Neural cell (in vitro differentiated cells): Measurements from ENCODE around the gene C20orf144.

Experiments used
- EP300 ChIP-seq: fragments of 450-650 bp; conservative IDR thresholded peaks from 2 replicates; pipeline ENCODE4 v1.6.1; 2014; ENCODE audit warnings: antibody characterized with exemption, mild to moderate bottlenecking, moderate library complexity; ENCODE audit not compliant: poor library complexity, severe bottlenecking
- EZH2 ChIP-seq: fragments of 200-600, 300-800 bp; shearing (Covaris generic), sonication (generic); IDR thresholded peaks from 2 replicates; pipeline ENCODE4 v1.6.1; 2014; ENCODE audit warnings: antibody characterized with exemption, low read length, borderline replicate concordance, mild to moderate bottlenecking; ENCODE audit not compliant: insufficient read depth, poor library complexity, severe bottlenecking
- MXI1 ChIP-seq: fragments of 450-650 bp; conservative IDR thresholded peaks from 2 replicates; pipeline ENCODE4 v1.6.1; 2014; ENCODE audit warnings: antibody characterized with exemption, mild to moderate bottlenecking; ENCODE audit not compliant: poor library complexity, severe bottlenecking
- POLR2AphosphoS5 ChIP-seq: IDR thresholded peaks from 2 replicates; pipeline ENCODE4 v1.6.1; 2012
- RAD21 ChIP-seq: fragments of 450-650 bp; conservative IDR thresholded peaks from 2 replicates; pipeline ENCODE4 v1.6.1; 2014; ENCODE audit warnings: antibody characterized with exemption, mild to moderate bottlenecking, moderate library complexity
- SMC3 ChIP-seq: fragments of 450-650 bp; conservative IDR thresholded peaks from 2 replicates; pipeline ENCODE4 v1.6.1; 2014; ENCODE audit warnings: antibody characterized with exemption, mild to moderate bottlenecking, moderate library complexity; ENCODE audit not compliant: poor library complexity
- TAF1 ChIP-seq: IDR thresholded peaks from 2 replicates; pipeline ENCODE4 v1.6.1; 2012; ENCODE audit warnings: low read depth
- TF ChIP-seq, protein P1 (sequence below): fragments of 450-650 bp; IDR thresholded peaks from 2 replicates; pipeline ENCODE4 v1.5.1; 2014; ENCODE audit warnings: antibody characterized with exemption, mild to moderate bottlenecking, moderate library complexity; ENCODE audit not compliant: poor library complexity, severe bottlenecking
- TF ChIP-seq, protein P2 (sequence below): IDR thresholded peaks from 2 replicates; pipeline ENCODE4 v1.6.1; 2012; ENCODE audit warnings: borderline replicate concordance

- TF ChIP-seq, protein P1, sequence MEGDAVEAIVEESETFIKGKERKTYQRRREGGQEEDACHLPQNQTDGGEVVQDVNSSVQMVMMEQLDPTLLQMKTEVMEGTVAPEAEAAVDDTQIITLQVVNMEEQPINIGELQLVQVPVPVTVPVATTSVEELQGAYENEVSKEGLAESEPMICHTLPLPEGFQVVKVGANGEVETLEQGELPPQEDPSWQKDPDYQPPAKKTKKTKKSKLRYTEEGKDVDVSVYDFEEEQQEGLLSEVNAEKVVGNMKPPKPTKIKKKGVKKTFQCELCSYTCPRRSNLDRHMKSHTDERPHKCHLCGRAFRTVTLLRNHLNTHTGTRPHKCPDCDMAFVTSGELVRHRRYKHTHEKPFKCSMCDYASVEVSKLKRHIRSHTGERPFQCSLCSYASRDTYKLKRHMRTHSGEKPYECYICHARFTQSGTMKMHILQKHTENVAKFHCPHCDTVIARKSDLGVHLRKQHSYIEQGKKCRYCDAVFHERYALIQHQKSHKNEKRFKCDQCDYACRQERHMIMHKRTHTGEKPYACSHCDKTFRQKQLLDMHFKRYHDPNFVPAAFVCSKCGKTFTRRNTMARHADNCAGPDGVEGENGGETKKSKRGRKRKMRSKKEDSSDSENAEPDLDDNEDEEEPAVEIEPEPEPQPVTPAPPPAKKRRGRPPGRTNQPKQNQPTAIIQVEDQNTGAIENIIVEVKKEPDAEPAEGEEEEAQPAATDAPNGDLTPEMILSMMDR, result no peak
- TF ChIP-seq EZH2 (no peak), SMC3 (no peak), POLR2AphosphoS5 (no peak), TAF1 (no peak), EP300 (no peak), MXI1 (no peak), RAD21 (no peak)
- TF ChIP-seq, protein P2, sequence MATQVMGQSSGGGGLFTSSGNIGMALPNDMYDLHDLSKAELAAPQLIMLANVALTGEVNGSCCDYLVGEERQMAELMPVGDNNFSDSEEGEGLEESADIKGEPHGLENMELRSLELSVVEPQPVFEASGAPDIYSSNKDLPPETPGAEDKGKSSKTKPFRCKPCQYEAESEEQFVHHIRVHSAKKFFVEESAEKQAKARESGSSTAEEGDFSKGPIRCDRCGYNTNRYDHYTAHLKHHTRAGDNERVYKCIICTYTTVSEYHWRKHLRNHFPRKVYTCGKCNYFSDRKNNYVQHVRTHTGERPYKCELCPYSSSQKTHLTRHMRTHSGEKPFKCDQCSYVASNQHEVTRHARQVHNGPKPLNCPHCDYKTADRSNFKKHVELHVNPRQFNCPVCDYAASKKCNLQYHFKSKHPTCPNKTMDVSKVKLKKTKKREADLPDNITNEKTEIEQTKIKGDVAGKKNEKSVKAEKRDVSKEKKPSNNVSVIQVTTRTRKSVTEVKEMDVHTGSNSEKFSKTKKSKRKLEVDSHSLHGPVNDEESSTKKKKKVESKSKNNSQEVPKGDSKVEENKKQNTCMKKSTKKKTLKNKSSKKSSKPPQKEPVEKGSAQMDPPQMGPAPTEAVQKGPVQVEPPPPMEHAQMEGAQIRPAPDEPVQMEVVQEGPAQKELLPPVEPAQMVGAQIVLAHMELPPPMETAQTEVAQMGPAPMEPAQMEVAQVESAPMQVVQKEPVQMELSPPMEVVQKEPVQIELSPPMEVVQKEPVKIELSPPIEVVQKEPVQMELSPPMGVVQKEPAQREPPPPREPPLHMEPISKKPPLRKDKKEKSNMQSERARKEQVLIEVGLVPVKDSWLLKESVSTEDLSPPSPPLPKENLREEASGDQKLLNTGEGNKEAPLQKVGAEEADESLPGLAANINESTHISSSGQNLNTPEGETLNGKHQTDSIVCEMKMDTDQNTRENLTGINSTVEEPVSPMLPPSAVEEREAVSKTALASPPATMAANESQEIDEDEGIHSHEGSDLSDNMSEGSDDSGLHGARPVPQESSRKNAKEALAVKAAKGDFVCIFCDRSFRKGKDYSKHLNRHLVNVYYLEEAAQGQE, result no peak
These were observed 2.6 kb upstream of the C20orf144 start for GRCh38 chr20:33659341-33660034.
